Hippocampal formation (tissue), 2 donors: ENCODE data around the gene NME5.

Experiments used
- DNase-seq, 2 donors: peaks; one replicate each; lab custom pipeline; 2025; lab: John Stamatoyannopoulos, UW

NME5 gene

DNA sequence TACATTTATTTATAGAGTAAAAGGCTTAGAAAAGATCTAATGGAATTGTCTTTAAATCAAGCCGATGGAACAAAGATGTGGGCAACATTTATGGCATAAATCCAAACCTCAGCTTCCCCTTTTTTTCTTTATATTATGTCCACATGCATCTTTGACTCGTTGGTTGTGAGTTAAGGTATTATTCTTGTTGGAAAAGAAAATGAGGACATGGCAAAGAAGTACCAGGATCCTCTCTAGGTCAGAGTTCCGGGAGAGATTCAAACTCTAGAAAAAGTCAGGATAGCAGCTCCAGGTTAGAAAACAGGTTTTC lies 508 bp upstream of the NME5 start:
- DNase-seq: no peak

- DNase-seq: no peak
Measured at GRCh38 chr5:138132543-138132942, 6.7 kb downstream of the NME5 start.

DNA sequence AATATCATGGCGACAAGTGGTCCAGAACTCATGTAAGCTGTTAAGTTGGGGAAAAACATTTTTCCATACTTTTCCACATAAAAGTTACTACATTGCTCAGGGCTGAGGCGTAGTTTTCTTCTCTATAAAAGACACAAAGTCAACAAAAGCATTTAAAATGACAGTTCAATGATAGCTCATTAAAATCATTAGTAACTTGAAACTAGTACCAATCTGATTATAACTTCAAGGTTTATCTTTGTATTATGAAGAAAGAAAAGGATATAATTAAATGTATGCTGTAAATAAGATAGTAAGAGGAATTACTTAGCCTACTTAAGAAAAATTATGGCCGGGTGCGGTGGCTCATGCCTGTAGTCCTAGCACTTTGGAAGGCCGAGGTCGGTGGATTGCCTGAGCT lies 9.9 kb downstream of the NME5 start:
- DNase-seq: no peak

DNA sequence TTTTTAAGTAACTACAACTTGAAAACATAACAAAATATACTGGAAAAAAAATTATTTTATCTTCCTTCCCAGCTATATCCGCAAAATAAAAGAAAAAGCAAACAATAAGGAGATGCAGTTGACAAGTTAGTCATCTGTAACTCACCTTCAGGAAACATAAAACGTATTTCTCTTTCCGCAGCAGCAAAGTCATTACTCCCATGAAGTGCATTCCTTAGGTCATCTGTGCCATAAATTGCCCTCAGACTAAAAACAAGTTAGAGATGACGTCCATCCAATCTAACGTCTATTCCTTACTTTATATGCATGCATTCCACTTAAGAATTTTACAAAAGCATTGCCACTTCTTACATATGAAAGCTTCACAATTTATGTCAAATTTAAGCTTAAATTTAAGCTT lies 10.9 kb downstream of the NME5 start:
- DNase-seq: no peak

- no peak for DNase-seq
Measured at GRCh38 chr5:138115254-138115653, 24.0 kb downstream of the NME5 start.

GRCh38 chr5:138111937-138112336 lies 27.3 kb downstream of the NME5 start:
- DNase-seq: no peak

- DNase-seq: no peak
Measured at GRCh38 chr5:138111181-138111580, 28.0 kb downstream of the NME5 start.

DNA sequence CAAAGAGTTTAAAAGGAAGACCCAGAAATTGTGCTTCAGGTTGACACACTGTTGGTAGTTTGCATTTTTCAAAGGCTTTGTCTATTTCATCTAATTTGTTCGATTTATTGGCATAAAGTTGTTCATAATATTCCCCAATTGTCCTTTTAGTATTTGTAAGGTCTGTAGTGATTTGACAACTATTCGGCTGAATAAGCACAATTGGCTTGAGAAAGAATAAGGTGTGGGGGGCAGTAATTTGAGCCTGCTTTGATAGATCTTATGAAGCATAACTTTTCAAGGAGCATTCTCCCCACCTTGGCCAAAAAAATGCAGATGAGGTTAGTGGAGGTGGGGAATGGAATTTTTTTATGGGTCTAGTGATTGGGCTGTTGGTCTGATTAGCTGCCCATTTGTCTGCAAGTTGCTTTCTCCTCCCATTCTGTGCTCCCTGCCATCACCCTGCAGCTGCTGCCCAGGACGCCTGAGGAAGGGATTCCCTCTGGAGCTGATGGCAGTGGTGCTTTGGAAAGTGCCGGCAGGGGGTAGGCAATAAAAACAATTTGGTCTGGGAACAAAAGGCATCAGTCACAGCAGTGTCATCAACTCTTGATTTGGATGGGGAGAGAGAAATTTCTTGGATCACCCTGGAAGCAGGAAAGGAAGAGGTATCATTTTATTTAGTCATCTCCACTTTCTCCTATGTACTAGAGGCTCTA lies 28.8 kb downstream of the NME5 start:
- DNase-seq: no peak

- DNase-seq: no peak
Measured at GRCh38 chr5:138109463-138110265, 29.6 kb downstream of the NME5 start.

DNA sequence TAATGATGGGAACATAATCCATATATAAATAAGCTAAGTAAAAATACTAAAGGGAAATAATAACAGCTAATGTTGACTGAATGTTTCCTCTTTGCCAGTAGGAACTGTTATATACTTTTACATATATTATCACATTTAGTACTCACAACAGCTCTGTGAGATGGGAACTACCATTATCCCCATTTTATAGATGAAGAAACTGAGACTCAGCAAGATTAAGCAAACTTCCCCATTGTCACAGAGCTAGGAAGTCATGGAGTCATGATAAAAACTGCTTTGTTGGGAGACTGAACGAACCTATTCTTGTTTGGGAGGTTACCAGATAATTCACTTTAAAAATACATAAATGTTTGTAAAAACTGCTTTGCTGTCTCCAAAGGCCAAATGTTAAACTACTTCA lies 32.0 kb downstream of the NME5 start:
- DNase-seq: no peak

DNA sequence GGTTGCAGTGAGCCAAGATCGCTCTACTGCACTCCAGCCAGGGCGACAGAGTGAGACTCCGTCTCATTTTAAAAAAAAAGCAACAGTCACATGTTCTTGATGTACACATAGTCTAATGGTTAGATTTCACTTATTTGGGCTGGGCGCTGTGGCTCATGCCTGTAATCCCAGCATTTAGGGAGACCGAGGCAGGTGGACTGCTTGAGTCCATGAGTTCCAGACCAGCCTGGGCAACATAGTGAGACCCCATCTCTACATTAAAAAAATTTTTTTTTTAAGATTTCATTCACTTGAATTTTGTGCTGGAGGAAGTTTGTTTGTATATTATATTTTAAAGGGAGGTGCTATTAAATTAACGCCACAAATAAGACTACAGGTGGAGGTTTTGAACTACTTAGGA lies 33.5 kb downstream of the NME5 start:
- no peak for DNase-seq

DNA sequence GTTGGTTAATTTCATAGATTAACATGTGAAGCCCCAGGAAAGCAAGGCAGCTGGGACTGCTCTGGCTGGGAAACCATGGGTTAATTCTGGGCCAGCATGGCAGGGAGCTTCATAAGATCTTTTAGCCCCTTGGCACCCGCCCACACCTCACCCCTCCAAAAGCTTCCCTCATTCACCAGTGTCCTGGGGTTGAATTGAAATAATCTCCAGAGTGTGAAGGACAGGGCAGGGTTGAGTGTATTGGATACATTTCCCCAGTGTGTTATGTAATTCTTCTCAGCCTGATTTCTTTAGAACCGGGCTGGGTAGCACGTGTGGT lies 36.0 kb downstream of the NME5 start:
- no peak for DNase-seq

DNA sequence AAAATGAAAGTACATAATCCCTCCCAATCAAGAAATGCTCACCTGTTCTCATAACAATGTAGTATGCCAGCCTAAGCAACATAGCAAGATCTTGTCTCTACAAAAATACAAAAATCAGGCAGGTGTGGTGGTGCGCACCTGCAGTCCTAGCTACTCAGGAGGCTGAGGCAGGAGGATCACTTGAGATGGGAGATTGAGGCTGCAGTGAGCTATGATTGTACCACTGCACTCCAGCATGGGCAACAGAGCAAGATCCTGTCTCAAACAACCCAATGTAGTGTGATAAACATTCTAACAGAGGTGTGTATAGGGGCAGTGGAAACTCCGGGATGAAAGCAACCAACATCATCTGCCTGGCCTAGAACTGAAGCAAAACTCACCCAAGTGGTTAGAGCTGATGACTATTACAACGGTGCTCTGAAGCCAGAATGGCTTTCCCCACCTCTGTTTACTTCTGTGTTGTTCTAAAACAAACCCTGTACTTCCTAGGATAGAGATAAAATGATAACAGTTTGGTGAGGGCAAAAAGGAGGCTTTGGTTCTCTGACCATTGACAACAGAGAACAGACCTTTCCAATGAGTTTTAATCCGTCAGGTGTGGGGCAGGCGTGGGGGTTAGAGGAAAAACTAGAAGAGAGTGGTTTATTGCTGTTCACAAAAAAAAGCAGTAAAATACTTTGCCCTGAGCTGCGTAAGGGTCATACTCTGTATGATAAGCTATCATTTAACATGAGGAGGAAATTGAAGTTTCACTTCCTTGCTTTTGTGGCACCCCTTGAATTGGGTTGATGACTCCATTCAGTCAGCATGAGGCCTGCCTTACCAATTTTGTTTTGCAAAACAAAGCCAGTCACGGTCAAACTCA lies 36.5 kb downstream of the NME5 start:
- no peak for DNase-seq

GRCh38 chr5:138096997-138097828 lies 42.0 kb downstream of the NME5 start:
- DNase-seq: no peak

- no peak for DNase-seq
Measured at GRCh38 chr5:138096363-138096762, 42.9 kb downstream of the NME5 start.

- no peak for DNase-seq
Measured at GRCh38 chr5:138095100-138095907, 43.9 kb downstream of the NME5 start.

GRCh38 chr5:138093036-138093435 lies 46.2 kb downstream of the NME5 start:
- no peak for DNase-seq

DNA sequence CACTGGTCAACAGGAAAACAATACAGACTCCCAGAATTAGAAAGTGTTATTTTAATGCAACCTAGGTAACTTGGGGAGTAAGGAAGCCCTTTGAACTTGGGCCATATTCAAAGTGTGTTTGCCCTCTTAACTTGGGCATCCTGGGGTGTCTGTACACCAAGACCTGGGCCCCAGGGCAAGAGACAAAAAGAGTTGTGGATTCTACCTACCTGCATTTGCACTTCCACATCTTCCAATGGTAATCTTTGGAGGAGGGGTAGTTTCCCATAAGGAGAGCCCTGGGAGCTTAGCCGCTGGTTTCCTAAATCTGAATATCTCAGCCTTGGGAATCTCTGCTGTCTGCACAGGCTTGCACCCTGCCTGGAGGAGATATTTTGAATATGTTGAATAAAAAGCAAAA lies 46.9 kb downstream of the NME5 start:
- DNase-seq: no peak

DNA sequence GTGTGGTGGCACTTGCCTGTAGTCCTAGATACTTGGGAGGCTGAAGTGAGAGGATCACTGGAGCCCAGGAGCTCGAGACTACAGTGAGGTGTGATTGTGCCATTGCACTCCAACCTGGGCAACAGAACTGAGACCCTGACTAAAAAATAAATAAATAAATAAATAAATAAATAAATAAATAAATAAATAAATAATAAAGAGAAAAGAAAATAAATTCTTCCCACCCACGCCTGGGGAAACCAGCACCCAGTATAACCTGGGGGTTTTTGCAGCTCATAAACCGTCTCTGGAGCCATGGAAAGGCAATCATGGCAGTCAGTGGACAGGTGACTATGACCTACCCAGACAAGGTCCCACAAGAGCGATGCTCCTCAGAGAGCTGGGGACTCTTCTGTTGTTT lies 47.5 kb downstream of the NME5 start:
- DNase-seq: no peak

GRCh38 chr5:138083702-138084101 lies 55.5 kb downstream of the NME5 start, which contains the start of gene WNT8A:
WNT8A (plus strand) TSS chr5:138084033; CDS start chr5:138084128, 95 bp downstream.
- no peak for DNase-seq

- DNase-seq: no peak
Measured at GRCh38 chr5:138082033-138082432, 57.2 kb downstream of the NME5 start.
